HAP-1 (cell line): ENCODE measurements around the gene GALNT9.
"Not testable (repeated sequence)": the region's sequence is repeated elsewhere in the genome, so short reads cannot be mapped to it uniquely, and the experiment has no call there.

ENCODE experiments used
- DNase-seq, 2 experiments: peaks; one replicate each; pipeline ENCODE4 v3.0.0-alpha.2; 2016 to 2020; ENCODE audit warnings: low spot score in 2 of 2
- H3K27me3 ChIP-seq: fragments of 250-450 bp; sonication (Bioruptor Pico); 2 replicates; pipeline ENCODE4 v1.5.1; 2020; ENCODE audit warnings: low read depth, mild to moderate bottlenecking, moderate library complexity
- H3K36me3 ChIP-seq: fragments of 250-450 bp; sonication (Bioruptor Pico); replicated peaks from 2 replicates; pipeline ENCODE4 v1.5.1; 2020; ENCODE audit warnings: mild to moderate bottlenecking
- H3K4me1 ChIP-seq: fragments of 250-450 bp; sonication (Bioruptor Pico); 2 replicates; pipeline ENCODE4 v1.5.1; 2020; ENCODE audit warnings: mild to moderate bottlenecking
- H3K4me3 ChIP-seq: fragments of 250-450 bp; sonication (Bioruptor Pico); 2 replicates; pipeline ENCODE4 v1.5.1; 2020; ENCODE audit warnings: mild to moderate bottlenecking, moderate library complexity
- H3K9me3 ChIP-seq: fragments of 250-450 bp; sonication (Bioruptor Pico); 2 replicates; pipeline ENCODE4 v1.5.1; 2020; ENCODE audit warnings: mild to moderate bottlenecking, moderate library complexity
- in situ Hi-C: fragments of 300-500 bp; cut with MboI; formaldehyde crosslinking; loops from 3 replicates; pipeline ENCODE4 v1.14.3; 2020; ENCODE audit warnings: low sequenced_read_pairs, inconsistent platforms, mixed read lengths

GALNT9 gene

DNA sequence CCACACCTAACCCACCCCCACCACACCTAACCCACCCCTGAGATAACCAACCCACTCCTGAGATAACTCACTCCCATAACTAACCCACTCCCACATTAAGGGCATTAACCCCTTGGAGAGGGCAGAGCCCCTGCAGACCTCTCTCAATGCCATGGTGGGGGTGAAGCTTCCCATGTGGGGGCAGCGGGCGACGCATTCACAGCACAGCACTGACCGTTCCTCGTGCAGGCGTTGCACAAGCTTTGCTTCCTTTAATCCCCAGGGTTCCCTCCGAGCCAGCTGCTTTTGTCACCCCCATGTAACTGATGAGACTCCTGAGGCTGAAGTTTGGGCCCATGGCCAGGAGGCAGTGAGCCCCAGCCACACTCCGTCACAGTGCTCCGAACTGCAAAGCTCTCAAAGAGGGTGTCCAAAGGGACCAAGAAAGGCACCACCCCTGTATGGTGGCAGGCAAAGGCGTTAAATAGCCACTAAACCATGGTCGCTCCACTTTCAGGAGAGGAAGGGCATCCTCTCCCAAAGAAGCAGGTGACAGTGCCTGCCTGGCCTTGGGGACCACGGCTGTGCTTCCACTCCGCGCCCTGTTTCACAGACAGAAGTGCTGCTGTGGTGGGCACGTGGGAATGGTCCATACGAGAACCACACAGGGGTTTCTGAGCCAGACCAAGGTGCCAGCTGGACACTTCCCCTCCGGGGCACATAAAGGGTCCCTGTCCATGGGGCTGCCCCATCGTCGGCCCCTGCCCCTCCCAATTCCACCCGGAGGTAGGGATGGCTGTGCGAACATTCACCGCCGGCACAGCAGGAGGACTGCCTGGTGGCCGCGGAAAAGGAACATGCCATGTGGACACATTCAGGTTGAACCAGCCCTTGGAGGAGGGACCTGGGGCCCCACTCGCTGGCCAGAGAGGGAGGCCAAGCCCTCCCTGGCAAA, 28.3 kb downstream of the GALNT9 start:
- no peak for DNase-seq
- H3K27me3 ChIP-seq: no peaks in the 10 kb centered on the region

DNA sequence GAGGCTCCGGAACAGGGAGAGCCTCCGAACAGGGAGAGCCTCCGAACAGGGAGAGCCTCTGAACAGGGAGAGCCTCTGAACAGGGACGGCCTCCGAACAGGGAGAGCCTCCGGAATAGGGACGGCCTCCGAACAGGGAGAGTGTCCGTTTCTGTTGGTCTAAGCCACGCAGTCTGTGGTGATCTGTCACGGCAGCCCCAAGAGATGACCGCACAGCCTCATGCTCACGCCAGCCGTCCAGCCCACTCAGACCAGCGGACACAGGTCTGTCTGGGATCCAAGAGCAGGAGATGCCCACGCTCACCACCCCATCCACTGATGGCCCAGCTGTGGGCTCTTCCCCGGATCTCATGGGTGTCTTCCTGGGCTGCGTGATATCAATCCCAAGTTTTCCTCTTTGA, 33.3 kb downstream of the GALNT9 start:
- Histone ChIP-seq H3K27me3 (no peaks in the 10 kb centered on the region), H3K4me1 (no peaks in the 10 kb centered on the region), H3K4me3 (no peak overlapping the region), H3K36me3 (no peaks in the 10 kb centered on the region), H3K9me3 (no peaks in the 10 kb centered on the region)
- no peak for DNase-seq
- in situ Hi-C loops: no loop called here

More for the DNA sequence above, 28.3 kb downstream of the GALNT9 start:
- H3K4me3 ChIP-seq: no peak overlapping the region
- in situ Hi-C loops: no loop called here
- H3K9me3 ChIP-seq: no peaks in the 10 kb centered on the region
- no peaks in the 10 kb centered on the region for H3K36me3 ChIP-seq
- H3K4me1 ChIP-seq: no peaks in the 10 kb centered on the region

DNA sequence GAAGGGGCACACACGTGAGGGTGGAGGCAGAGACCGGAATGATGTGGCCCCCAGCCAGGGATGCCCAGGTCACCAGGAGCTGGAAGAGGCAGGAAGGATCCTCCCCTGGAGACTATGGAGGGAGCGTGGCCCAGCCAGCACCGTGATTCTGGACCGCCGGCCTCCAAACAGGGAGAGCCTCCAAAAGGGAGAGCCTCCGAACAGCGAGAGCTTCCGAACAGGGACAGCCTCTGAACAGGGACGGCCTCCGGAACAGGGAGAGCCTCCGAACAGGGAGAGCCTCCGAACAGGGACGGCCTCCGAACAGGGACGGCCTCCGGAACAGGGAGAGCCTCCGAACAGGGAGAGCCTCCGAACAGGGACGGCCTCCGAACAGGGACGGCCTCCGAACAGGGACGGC, 33.8 kb downstream of the GALNT9 start:
- DNase-seq, H3K4me1 ChIP-seq, in situ Hi-C loops, H3K27me3 ChIP-seq, H3K9me3 ChIP-seq, H3K36me3 ChIP-seq, H3K4me3 ChIP-seq: not testable (repeated sequence)

DNA sequence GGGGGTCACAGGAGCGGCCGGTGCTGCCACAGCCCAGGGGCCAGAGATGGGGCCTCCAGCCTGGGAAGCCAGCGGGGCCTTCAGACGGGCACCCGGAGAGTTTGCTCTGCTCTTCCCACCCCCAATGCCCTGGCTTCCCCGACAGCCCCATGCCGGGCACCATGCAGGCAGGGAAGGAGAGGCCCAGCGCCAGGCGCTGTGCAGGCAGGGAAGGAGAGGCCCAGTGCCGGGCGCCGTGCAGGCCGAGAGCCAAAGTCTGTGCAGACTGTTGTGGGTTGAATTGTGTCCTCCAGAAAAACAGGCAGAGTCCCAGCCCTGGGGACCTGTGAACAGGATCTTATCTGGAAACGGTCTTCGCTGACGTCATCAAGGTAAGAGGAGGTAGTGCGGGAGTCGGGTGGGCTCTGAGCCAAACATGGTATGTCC, 34.3 kb downstream of the GALNT9 start:
- DNase-seq: no peak
- H3K27me3 ChIP-seq: no peaks in the 10 kb centered on the region
- in situ Hi-C loops: no loop called here

DNA sequence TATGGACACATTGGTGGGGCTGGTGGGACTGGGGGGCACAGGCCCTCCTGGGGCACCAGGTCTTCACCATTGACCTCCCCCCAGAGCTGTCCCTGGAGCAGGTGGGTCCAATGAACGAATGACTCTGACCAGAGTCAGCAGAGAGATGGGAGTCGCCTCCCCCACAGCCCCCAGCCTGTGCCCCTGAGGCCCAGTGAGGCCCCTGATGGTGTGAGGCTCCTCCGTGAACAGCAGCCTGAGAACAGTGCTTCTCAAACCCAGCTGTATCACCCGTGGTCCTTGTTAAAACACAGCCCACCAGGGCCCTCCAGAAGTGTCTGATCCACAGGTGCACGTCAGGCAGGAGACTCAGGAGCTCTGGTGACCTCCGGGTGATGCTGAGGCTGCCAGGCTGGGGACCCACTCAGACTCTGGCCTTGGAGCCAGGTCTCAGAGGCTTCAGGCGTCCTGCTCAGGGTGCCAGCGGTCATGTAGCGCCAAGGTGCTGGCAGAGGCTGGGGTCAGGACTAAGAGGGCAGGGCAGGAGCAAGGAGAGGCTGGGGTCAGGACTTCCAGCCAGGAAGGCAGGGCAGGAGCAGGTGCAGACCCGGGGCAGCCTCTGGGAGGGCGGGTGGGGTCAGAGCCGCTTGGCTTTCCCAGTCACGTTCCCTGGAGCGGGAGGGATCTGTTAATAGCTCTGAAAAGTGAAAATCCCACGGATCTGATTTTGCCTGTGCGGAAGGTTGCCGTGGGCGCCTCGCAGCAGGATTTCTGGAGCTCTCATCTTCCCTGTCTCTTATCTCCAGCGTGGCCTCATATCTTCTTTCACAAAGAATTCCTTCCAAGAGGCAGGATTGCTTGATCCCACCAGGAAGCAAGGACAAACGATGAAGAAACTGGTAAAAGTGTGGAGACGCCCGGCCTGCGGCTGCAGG, 35.0 kb downstream of the GALNT9 start:
- Histone ChIP-seq H3K4me3 (no peak overlapping the region), H3K4me1 (no peaks in the 10 kb centered on the region), H3K36me3 (no peaks in the 10 kb centered on the region), H3K9me3 (no peaks in the 10 kb centered on the region), H3K27me3 (no peaks in the 10 kb centered on the region)
- DNase-seq: no peak
- in situ Hi-C loops: no loop called here

More for the DNA sequence above, 34.3 kb downstream of the GALNT9 start:
- Histone ChIP-seq H3K4me3 (no peak overlapping the region), H3K4me1 (no peaks in the 10 kb centered on the region), H3K36me3 (no peaks in the 10 kb centered on the region), H3K9me3 (no peaks in the 10 kb centered on the region)

DNA sequence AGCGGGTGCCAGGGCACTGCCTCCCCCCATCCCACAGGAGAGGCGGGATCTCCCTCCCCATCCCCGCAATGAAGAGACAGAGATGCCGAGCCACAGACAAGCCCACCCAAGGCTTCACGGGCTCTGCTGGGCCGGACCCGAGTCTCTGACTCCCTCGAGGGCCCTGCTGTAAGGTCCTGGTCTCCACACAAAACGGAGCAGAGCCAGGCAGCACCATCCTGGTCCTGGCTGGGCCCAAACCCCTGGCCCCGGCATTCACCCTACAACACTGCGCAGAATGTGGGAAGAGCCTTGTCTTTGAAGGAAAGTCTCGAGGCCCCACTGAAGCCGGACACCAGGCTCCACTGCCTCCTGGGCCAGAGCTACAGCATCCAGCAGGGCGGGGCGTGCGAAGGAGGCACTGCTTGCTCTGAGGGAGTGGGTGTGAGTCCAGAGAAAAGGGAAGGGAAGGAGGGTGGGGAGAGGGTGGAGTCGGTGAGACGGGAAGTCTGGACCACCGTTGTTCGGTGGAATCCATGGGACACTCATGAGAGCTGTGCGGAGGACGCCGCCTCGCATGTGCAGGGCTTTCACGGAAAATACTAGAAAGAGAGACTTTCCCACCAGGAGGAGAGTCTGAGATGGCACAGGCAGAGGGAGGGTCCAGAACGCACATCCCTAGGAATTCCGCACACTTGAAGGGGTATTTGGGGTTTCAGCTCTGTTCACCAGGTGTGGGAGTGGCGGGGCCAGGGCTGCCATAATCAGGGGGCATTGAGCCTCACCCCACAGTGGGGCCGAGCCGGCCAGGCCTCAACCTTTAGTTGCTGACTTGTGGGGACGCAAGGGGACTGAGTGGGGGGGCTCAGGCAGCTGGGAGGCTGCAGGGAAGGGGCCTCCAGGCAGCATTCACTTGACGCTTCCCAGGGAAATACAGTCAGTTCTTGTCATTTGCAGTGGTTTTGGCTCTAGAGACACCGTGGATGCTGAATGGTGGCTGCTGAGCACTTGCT, 36.8 kb downstream of the GALNT9 start:
- H3K36me3 ChIP-seq: no peaks in the 10 kb centered on the region
- no peaks in the 10 kb centered on the region for H3K4me1 ChIP-seq
- H3K27me3 ChIP-seq: no peaks in the 10 kb centered on the region
- no peaks in the 10 kb centered on the region for H3K9me3 ChIP-seq
- DNase-seq: no peak
- H3K4me3 ChIP-seq: no peak overlapping the region
- in situ Hi-C loops: no loop called here

DNA sequence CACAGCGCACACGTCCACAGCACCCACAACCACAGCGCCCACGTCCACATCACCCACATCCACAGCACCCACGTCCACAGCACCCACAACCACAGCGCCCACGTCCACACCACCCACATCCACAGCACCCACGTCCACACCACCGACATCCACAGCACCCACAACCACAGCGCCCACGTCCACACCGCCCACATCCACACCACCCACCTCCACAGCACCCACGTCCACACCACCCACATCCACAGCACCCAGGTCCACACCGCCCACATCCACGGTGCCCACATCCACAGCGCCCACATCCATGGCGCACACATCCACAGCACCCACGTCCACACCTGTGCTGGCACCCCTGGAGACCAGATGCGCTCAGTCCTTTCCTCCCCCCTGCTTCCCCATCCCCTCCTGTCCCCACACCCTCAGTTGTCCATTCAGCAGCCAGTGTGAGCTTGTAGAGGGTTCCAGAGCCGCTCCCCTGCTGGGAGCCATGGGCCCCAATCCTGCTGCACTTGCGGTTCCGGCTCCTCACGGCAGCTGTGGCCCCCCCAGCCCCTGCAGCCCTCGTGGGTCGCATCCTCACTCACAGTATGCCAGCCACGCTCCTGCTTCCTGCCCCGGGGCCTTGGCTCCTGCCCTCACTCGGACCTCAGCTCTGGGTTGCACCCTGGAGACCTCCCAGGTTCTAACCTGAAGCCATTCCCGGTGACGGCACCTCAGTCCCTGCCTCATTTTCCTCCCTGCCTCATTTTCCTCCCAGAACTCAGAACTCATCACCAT, 37.8 kb downstream of the GALNT9 start:
- in situ Hi-C loops: no loop called here
- H3K4me1 ChIP-seq: no peaks in the 10 kb centered on the region
- DNase-seq: no peak
- H3K9me3 ChIP-seq: no peaks in the 10 kb centered on the region
- no peaks in the 10 kb centered on the region; the same call in 1 of the 2 replicates for H3K27me3 ChIP-seq
- no peak overlapping the region for H3K4me3 ChIP-seq
- H3K36me3 ChIP-seq: no peaks in the 10 kb centered on the region

DNA sequence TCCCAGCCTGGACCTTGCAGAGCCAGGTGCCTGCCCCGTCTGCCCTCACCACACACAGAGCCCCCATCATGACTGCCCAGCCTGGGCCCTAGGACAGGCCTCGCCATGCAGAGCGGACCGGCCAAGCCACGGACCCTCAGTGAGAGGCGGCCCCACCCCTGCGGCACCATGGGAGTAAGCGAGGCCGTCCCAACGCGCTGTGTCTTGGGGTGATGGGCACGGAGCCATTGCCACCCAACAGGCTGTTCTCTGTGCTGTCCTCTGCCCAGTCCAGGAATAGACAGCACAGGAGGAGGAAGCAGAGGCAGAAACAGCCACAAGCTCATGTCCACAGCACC, 39.2 kb downstream of the GALNT9 start:
- Histone ChIP-seq H3K9me3 (no peaks in the 10 kb centered on the region), H3K4me3 (no peak overlapping the region), H3K4me1 (no peaks in the 10 kb centered on the region), H3K36me3 (no peaks in the 10 kb centered on the region), H3K27me3 (peaks cover 3% of the 10 kb centered on the region; the same call in 1 of the 2 replicates)
- in situ Hi-C loops: no loop called here
- no peak for DNase-seq

DNA sequence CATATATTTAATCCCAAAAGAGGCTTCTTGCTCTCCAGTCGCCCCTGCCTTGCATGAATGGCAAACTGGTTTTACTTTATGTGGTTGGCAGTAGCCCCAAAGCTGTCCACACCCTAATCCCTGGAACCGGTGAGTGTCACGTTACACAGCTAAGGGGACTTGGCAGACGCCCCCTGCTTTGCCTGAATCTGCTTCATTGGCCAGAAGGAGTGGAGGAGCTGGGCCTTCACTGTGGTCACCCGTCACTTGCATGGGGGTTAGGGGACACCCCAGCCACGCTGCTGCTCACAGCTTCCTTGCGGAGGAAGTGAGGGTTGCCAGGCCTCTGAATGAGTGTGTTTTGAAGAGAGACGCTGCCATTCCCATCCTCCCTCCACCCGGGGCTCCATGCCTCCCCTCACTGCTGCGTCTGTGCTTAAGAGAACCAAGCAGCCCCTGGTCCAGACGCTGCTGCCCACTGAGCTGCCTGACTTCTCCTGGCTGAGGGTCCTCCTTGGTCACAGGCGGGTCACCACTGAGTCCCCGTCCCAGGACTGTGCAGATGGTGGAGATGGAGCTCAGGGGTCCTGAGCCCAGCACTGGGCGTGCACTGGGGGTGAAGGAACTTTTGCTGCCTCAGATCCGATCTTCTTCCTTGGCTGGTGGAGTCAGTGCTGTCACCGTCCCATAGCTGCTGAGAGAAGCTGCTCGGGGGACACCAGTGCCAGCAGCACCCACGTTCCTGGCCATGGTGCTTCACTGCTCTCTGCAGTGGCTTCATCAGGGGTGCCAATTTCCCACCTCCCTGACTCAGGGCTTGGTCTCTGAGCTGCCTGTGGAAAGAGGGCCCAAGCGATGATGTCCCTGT, 39.8 kb downstream of the GALNT9 start:
- in situ Hi-C loops: no loop called here
- H3K36me3 ChIP-seq: no peaks in the 10 kb centered on the region
- no peaks in the 10 kb centered on the region for H3K9me3 ChIP-seq
- no peak for DNase-seq
- H3K4me3 ChIP-seq: no peak overlapping the region
- H3K4me1 ChIP-seq: no peaks in the 10 kb centered on the region
- peaks cover 3% of the 10 kb centered on the region; the same call in 1 of the 2 replicates for H3K27me3 ChIP-seq

DNA sequence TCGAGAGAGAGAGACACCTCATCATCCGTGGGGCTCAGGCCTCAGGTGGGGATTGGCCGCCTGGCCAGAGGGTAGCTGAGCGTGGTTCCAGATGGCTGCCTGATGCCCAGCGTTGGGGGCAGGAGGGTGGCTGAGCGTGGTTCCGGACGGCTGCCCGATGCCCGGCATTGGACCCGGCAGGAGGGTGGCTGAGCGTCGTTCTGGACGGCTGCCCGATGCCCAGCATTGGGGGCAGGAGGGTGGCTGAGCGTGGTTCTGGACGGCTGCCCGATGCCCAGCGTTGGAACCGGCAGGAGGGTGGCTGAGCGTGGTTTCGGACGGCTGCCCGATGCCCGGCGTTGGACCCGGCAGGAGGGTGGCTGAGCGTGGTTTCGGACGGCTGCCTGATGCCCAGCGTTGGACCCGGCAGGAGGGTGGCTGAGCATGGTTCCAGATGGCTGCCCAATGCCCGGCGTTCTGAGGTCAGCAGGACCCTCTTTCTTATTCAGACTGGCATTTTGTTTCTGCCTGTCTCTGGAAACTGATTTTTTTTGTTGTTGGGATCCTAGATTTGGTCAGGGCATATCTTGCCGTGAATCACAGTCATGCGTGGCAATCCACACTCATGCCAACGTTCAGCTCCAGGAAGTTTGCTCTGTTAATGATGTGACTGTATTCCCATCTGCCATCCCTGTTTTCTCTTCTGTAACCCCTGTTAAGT, 40.7 kb downstream of the GALNT9 start:
- no peak for DNase-seq
- no peaks in the 10 kb centered on the region for H3K36me3 ChIP-seq
- peaks cover 3% of the 10 kb centered on the region; the same call in 1 of the 2 replicates for H3K27me3 ChIP-seq
- in situ Hi-C loops: no loop called here
- no peaks in the 10 kb centered on the region for H3K9me3 ChIP-seq
- H3K4me3 ChIP-seq: no peak overlapping the region
- H3K4me1 ChIP-seq: no peaks in the 10 kb centered on the region

DNA sequence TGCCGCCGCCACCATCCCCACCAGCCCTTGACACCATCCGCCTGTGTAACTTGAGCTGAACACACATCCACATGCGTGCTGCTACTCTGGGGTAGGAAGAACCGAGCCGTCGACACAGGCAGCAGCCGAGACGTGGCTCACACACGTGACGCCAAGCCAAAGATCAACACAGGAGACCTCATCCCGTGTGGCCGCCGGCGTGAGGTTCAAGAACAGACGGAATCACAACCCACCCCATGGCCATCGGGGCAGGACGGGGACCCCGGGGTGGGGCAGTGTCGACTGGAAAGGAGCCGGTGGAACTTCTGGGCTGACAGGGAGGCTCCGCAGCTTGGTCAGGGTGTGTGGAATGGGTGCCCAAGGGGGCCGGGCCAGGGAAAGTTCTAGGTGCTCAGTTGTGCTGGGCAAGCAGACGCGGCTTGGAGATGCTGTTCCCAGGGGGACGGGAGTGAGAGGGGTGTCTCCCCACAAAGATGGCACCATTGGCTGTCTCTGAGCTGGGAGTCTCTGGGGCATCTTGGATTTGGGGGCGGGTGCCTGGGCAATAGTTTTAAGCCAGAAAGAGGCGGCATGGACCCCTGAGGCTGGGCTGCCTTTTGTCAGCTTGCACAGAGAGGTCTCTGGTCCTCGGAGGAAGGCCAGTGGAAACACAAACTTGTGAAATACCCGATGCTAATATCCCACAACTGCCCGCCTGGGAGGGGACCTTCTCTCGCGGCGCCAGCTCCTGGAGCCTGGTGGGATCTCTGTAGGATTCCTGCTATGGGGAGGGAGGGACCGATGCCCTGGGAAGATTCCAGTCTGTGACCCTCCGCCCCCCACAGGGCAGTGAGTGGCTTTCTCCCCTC, 41.8 kb downstream of the GALNT9 start:
- DNase-seq: no peak
- no peaks in the 10 kb centered on the region for H3K36me3 ChIP-seq
- no peaks in the 10 kb centered on the region for H3K4me1 ChIP-seq
- H3K9me3 ChIP-seq: no peaks in the 10 kb centered on the region
- no peak overlapping the region for H3K4me3 ChIP-seq
- in situ Hi-C loops: no loop called here
- peaks cover 3% of the 10 kb centered on the region; the same call in 1 of the 2 replicates for H3K27me3 ChIP-seq
